HEK293T (cell line): ENCODE measurements around the gene ALG6.

Experiments used
- CTCF ChIA-PET: fragments of 350-600 bp; formaldehyde crosslinking; extraction: SDS; loops from one replicate; lab custom pipeline; 2021; ENCODE audit warnings: antibody characterized with exemption, inconsistent platforms; lab: Yijun Ruan, JAX
- POLR2A ChIA-PET: fragments of 350-600 bp; formaldehyde crosslinking; extraction: SDS; loops from one replicate; lab custom pipeline; 2020; ENCODE audit warnings: antibody characterized with exemption, inconsistent platforms; lab: Yijun Ruan, JAX
- DNase-seq: peaks from one replicate; pipeline ENCODE4 v3.0.0; 2012; ENCODE audit warnings: mixed read lengths; ENCODE audit errors: extremely low spot score
- ARNT ChIP-seq: fragments of 450-650 bp; IDR thresholded peaks from 2 replicates; pipeline ENCODE4 v1.6.1; 2017; ENCODE audit warnings: mild to moderate bottlenecking
- BHLHE40 ChIP-seq: fragments of 450-650 bp; IDR thresholded peaks from 2 replicates; pipeline ENCODE4 v1.6.1; 2016; ENCODE audit warnings: mild to moderate bottlenecking, moderate library complexity, borderline replicate concordance
- CTBP1 ChIP-seq: fragments of 450-650 bp; IDR thresholded peaks from 2 replicates; pipeline ENCODE4 v1.6.1; 2016; ENCODE audit warnings: borderline replicate concordance
- ELF4 ChIP-seq: fragments of 450-650 bp; IDR thresholded peaks from 2 replicates; pipeline ENCODE4 v1.6.1; 2017; ENCODE audit warnings: antibody characterized with exemption
- FOXA1 ChIP-seq: fragments of 450-650 bp; IDR thresholded peaks from 2 replicates; pipeline ENCODE4 v1.6.1; 2016; ENCODE audit warnings: mild to moderate bottlenecking
- FOXK2 ChIP-seq: fragments of 450-650 bp; IDR thresholded peaks from 2 replicates; pipeline ENCODE4 v1.6.1; 2016; ENCODE audit warnings: mild to moderate bottlenecking
- FOXM1 ChIP-seq: fragments of 450-650 bp; IDR thresholded peaks from 2 replicates; pipeline ENCODE4 v1.6.1; 2017; ENCODE audit warnings: mild to moderate bottlenecking, borderline replicate concordance
- HDGF ChIP-seq: fragments of 450-650 bp; IDR thresholded peaks from 2 replicates; pipeline ENCODE4 v1.6.1; 2017; ENCODE audit warnings: antibody characterized with exemption, borderline replicate concordance
- L3MBTL2 ChIP-seq: fragments of 450-650 bp; conservative IDR thresholded peaks from 2 replicates; pipeline ENCODE4 v1.6.1; 2016; ENCODE audit warnings: mild to moderate bottlenecking
- LEF1 ChIP-seq: fragments of 450-650 bp; IDR thresholded peaks from 2 replicates; pipeline ENCODE4 v1.6.1; 2017; ENCODE audit warnings: mild to moderate bottlenecking, borderline replicate concordance
- NFRKB ChIP-seq: fragments of 450-650 bp; IDR thresholded peaks from 2 replicates; pipeline ENCODE4 v1.6.1; 2016; ENCODE audit warnings: mild to moderate bottlenecking, moderate library complexity
- PKNOX1 ChIP-seq: fragments of 450-650 bp; IDR thresholded peaks from 2 replicates; pipeline ENCODE4 v1.6.1; 2016
- SP1 ChIP-seq: fragments of 450-650 bp; IDR thresholded peaks from 2 replicates; pipeline ENCODE4 v1.6.1; 2017
- SUZ12 ChIP-seq: fragments of 450-650 bp; IDR thresholded peaks from 2 replicates; pipeline ENCODE4 v1.6.1; 2016; ENCODE audit warnings: mild to moderate bottlenecking
- TARDBP ChIP-seq: fragments of 450-650 bp; IDR thresholded peaks from 2 replicates; pipeline ENCODE4 v1.6.1; 2016
- ZNF384 ChIP-seq: fragments of 450-650 bp; IDR thresholded peaks from 2 replicates; pipeline ENCODE4 v1.6.1; 2016

Gene ALG6

GRCh38 chr1:63435161-63435560 is 67.7 kb downstream of the ALG6 start:
- CTCF ChIA-PET: interaction anchor here (0.6 kb wide), 1 partner anchor 933 kb away, joined by 3 read pairs; no protein-coding TSS in a partner anchor
- no peak for DNase-seq
- TF ChIP-seq BHLHE40 (no peak), TARDBP (no peak), SUZ12 (no peak), ZNF384 (no peak), L3MBTL2 (no peak)
- POLR2A ChIA-PET: no interaction called here

- TF ChIP-seq SP1 (no peak), TARDBP (no peak), FOXK2 (no peak), BHLHE40 (no peak), HDGF (no peak), CTBP1 (no peak), ZNF384 (no peak), SUZ12 (no peak), FOXM1 (no peak), ARNT (no peak), ELF4 (no peak)
- DNase-seq: no peak
- ChIA-PET POLR2A (interaction anchor here (1.2 kb wide), 1 partner anchor 119 kb away, joined by 3 read pairs; no protein-coding TSS in a partner anchor), CTCF (interaction anchor here (1.2 kb wide), 1 partner anchor 11 kb away, joined by 3 read pairs; no protein-coding TSS in a partner anchor)
Measured at GRCh38 chr1:63442141-63442475, 74.7 kb downstream of the ALG6 start.

- POLR2A ChIA-PET: no interaction called here
- CTCF ChIA-PET: no interaction called here
- DNase-seq: no peak
- TF ChIP-seq PKNOX1 (no peak), L3MBTL2 (no peak), ARNT (no peak), HDGF (no peak), CTBP1 (no peak), FOXK2 (no peak), NFRKB (no peak), SP1 (no peak), FOXM1 (no peak), LEF1 (no peak), ELF4 (no peak)
Measured at GRCh38 chr1:63448731-63449246, 81.4 kb downstream of the ALG6 start.

- no peak for DNase-seq
- ChIA-PET CTCF (no interaction called here), POLR2A (no interaction called here)
- no peak for TF ChIP-seq ARNT
- no peak for TF ChIP-seq BHLHE40
Measured at GRCh38 chr1:63450416-63450815, 83.0 kb downstream of the ALG6 start.

- no peak for DNase-seq
- ChIA-PET POLR2A (no interaction called here), CTCF (no interaction called here)
- TF ChIP-seq LEF1 (no peak), BHLHE40 (no peak), ELF4 (no peak), HDGF (no peak), L3MBTL2 (no peak), FOXA1 (no peak)
Measured at GRCh38 chr1:63453232-63453631, 85.8 kb downstream of the ALG6 start.

- CTCF ChIA-PET: no interaction called here
- TF ChIP-seq L3MBTL2: no peak
- no peak for TF ChIP-seq ELF4
- TF ChIP-seq NFRKB: no peak
- no peak for TF ChIP-seq LEF1
- TF ChIP-seq BHLHE40: no peak
- TF ChIP-seq HDGF: no peak
- no peak for TF ChIP-seq FOXK2
- no peak for TF ChIP-seq PKNOX1
- no peak for TF ChIP-seq FOXM1
- no peak for TF ChIP-seq TARDBP
- no peak for TF ChIP-seq SUZ12
- no peak for TF ChIP-seq ARNT
- TF ChIP-seq FOXA1: no peak
- no peak for TF ChIP-seq CTBP1
- TF ChIP-seq ZNF384: no peak
- no peak for TF ChIP-seq SP1
- DNase-seq: no peak
- POLR2A ChIA-PET: no interaction called here
Measured at GRCh38 chr1:63454269-63454668, 86.8 kb downstream of the ALG6 start.

GRCh38 chr1:63458750-63459149 is 91.3 kb downstream of the ALG6 start:
- TF ChIP-seq ARNT (no peak), BHLHE40 (no peak), PKNOX1 (no peak), SUZ12 (no peak), L3MBTL2 (no peak), FOXA1 (no peak)
- ChIA-PET POLR2A (no interaction called here), CTCF (interaction anchor here (0.6 kb wide), 1 partner anchor 34 kb away, joined by 3 read pairs; no protein-coding TSS in a partner anchor)

More at GRCh38 chr1:63458750-63459149, 91.3 kb downstream of the ALG6 start:
- DNase-seq: no peak
